Endothelial cell of umbilical vein (primary cell): ENCODE results near the gene SLC16A11. TPM values are rescaled to one million over a fixed set of nuclear protein-coding genes. Genes with fewer than 3 reads are reported as not detected.

Experiments
- BruUV-seq: library from RNA; stranded (reverse); fragments of 400-500 nt; replicated peaks from 2 replicates; lab custom pipeline; 2021; lab: Mats Ljungman, UMichigan
- CTCF ChIA-PET: fragments of 300-600, 350-600 bp; sonication (Branson Sonifier 250); formaldehyde crosslinking; loops from one replicate; lab custom pipeline; 2021; ENCODE audit warnings: antibody characterized with exemption, inconsistent platforms; lab: Charles Lee
- POLR2A ChIA-PET: fragments of 300-600, 350-600 bp; sonication (Branson Sonifier 250); formaldehyde crosslinking; loops from one replicate; lab custom pipeline; 2021; ENCODE audit warnings: antibody characterized with exemption, inconsistent platforms; lab: Charles Lee
- DNase-seq: peaks from one replicate; pipeline ENCODE4 v3.0.0-alpha.2; 2011; ENCODE audit warnings: low read depth, low spot score
- FAIRE-seq: peaks from 2 replicates; lab custom pipeline; 2011; peaks lifted over from hg19 to GRCh38; lab: Jason Lieb, UNC
- H2AFZ ChIP-seq: 2 replicates; pipeline ENCODE4 v1.6.0; 2012; ENCODE audit warnings: low read depth, low read length, control low read depth, inconsistent platforms
- H3K27ac ChIP-seq: 2 replicates; pipeline ENCODE4 v1.5.1; 2011; ENCODE audit warnings: low read depth, mild to moderate bottlenecking, control low read depth, low read length, moderate library complexity; ENCODE audit not compliant: insufficient read depth
- H3K27me3 ChIP-seq, 2 experiments: 2 replicates each; pipeline versions ENCODE4 v1.6.0 to v1.6.1; 2011; ENCODE audit warnings: low read length in 2 of 2, mixed read lengths in 1 of 2; ENCODE audit not compliant: control insufficient read depth in 2 of 2, insufficient read depth in 2 of 2
- H3K36me3 ChIP-seq, 2 experiments: 2 replicates in 1 of 2; 3 replicates in 1 of 2; pipeline ENCODE4 v1.5.1; 2011; ENCODE audit warnings: low read length in 2 of 2, mild to moderate bottlenecking in 1 of 2, moderate library complexity in 1 of 2; ENCODE audit not compliant: control insufficient read depth in 2 of 2, insufficient read depth in 2 of 2; ENCODE audit errors: extremely low read depth in 1 of 2
- H3K4me1 ChIP-seq: 3 replicates; pipeline ENCODE4 v1.5.1; 2011; ENCODE audit warnings: mild to moderate bottlenecking, low read length; ENCODE audit not compliant: control insufficient read depth, insufficient read depth; ENCODE audit errors: extremely low read depth
- H3K4me2 ChIP-seq: 2 replicates; pipeline ENCODE4 v1.6.1; 2011; ENCODE audit warnings: low read length, control low read depth, mixed read lengths; ENCODE audit not compliant: insufficient read depth
- H3K4me3 ChIP-seq, 3 experiments: fragments of 200-600 bp in 1 of 3; sonication (generic), shearing (Covaris generic) in 1 of 3; replicated peaks in 1 of 3; 2 replicates each; pipeline ENCODE4 v1.5.1; 2011 to 2016; ENCODE audit warnings: control low read depth in 3 of 3, low read length in 3 of 3, mild to moderate bottlenecking in 2 of 3, inconsistent platforms in 1 of 3, low read depth in 1 of 3, moderate library complexity in 1 of 3; ENCODE audit not compliant: insufficient read depth in 1 of 3
- H3K79me2 ChIP-seq: 2 replicates; pipeline ENCODE4 v1.6.0; 2012; ENCODE audit warnings: low read length, inconsistent platforms; ENCODE audit not compliant: control insufficient read depth, insufficient read depth
- H3K9ac ChIP-seq: replicated peaks from 2 replicates; pipeline ENCODE3; 2011; ENCODE audit warnings: low read length, control low read depth; ENCODE audit not compliant: insufficient read depth; ENCODE audit errors: extremely low read depth
- H3K9me1 ChIP-seq: replicated peaks from 3 replicates; pipeline ENCODE4 v1.6.0; 2011; ENCODE audit warnings: mild to moderate bottlenecking, low read length; ENCODE audit not compliant: control insufficient read depth, insufficient read depth; ENCODE audit errors: extremely low read depth
- H3K9me3 ChIP-seq: replicated peaks from 2 replicates; pipeline ENCODE4 v1.5.1; 2012; ENCODE audit warnings: low read length, inconsistent platforms; ENCODE audit not compliant: control insufficient read depth, insufficient read depth
- H4K20me1 ChIP-seq: replicated peaks from 2 replicates; pipeline ENCODE3; 2011; ENCODE audit warnings: mild to moderate bottlenecking, low read length; ENCODE audit not compliant: control insufficient read depth, insufficient read depth; ENCODE audit errors: extremely low read depth
- EZH2 ChIP-seq: IDR thresholded peaks from 2 replicates; pipeline ENCODE4 v1.6.1; 2012; ENCODE audit warnings: borderline replicate concordance, low read depth, mild to moderate bottlenecking, moderate library complexity, low read length, inconsistent platforms; ENCODE audit not compliant: severe bottlenecking
- FOS ChIP-seq: IDR thresholded peaks from 2 replicates; pipeline ENCODE4 v1.6.1; 2011; ENCODE audit warnings: mild to moderate bottlenecking, low read length, moderate library complexity, borderline replicate concordance; ENCODE audit not compliant: insufficient read depth
- GATA2 ChIP-seq: IDR thresholded peaks from 2 replicates; pipeline ENCODE4 v1.7.0; 2011; ENCODE audit warnings: low read depth, mild to moderate bottlenecking, moderate library complexity, mixed read lengths, low read length; ENCODE audit not compliant: insufficient read length, insufficient read depth
- JUN ChIP-seq: IDR thresholded peaks from 2 replicates; pipeline ENCODE4 v1.6.1; 2011; ENCODE audit warnings: borderline replicate concordance, low read depth; ENCODE audit not compliant: insufficient read length, insufficient read depth
- MYC ChIP-seq: IDR thresholded peaks from one replicate; pipeline ENCODE4 v1.6.1; 2011; ENCODE audit warnings: mild to moderate bottlenecking, low read depth, low read length
- POLR2A ChIP-seq: IDR thresholded peaks from 2 replicates; pipeline ENCODE4 v1.6.1; 2012; ENCODE audit warnings: low read depth, mild to moderate bottlenecking, control low read depth, low read length
- POLR2AphosphoS5 ChIP-seq: IDR thresholded peaks from 2 replicates; pipeline ENCODE4 v1.6.1; 2012; ENCODE audit warnings: low read depth, mild to moderate bottlenecking, control low read depth, low read length, moderate library complexity; ENCODE audit not compliant: insufficient read depth
- dilution Hi-C: fragments of 300-500 bp; cut with MboI; formaldehyde crosslinking; loops from one replicate; pipeline ENCODE4 v1.15.0; 2019; ENCODE audit warnings: low sequenced_read_pairs; ENCODE audit not compliant: extremely low pct_ligation_motif_present
- intact Hi-C: fragments of 100-400 bp; cut with micrococcal nuclease; formaldehyde crosslinking; loops from one replicate; pipeline ENCODE4 v1.10.0; 2022
- polyA plus RNA-seq, 4 experiments: library from polyadenylated mRNA; depleted of rRNA in 3 of 4; stranded (reverse) in 3 of 4; unstranded in 1 of 4; fragments of >200 nt; gene quantifications; 2 replicates each; pipeline versions ENCODE4 v1.2.1 to v1.2.3, GENCODE V29; 2011 to 2012; ENCODE audit warnings: missing spikeins in 1 of 4
- total RNA-seq: library from RNA; stranded (reverse); gene quantifications from 2 replicates; pipeline ENCODE4 v1.2.3, GENCODE V29; 2021
- TF ChIP-seq, protein P1 (sequence below), 2 donors: IDR thresholded peaks; 1 replicate in 1 of 2; 2 replicates in 1 of 2; pipeline ENCODE4 v1.5.1; 2011; ENCODE audit warnings: low read length in 2 of 2, mild to moderate bottlenecking in 2 of 2, moderate library complexity in 2 of 2, control low read depth in 1 of 2, inconsistent platforms in 1 of 2, low read depth in 1 of 2; ENCODE audit not compliant: insufficient read depth in 1 of 2; ENCODE audit errors: extremely low read depth in 1 of 2
- TF ChIP-seq, protein P2 (sequence below): IDR thresholded peaks from 2 replicates; pipeline ENCODE4 v1.6.1; 2011; ENCODE audit not compliant: insufficient read depth, insufficient read length

SLC16A11 gene
- total and polyA plus RNA-seq, 2 donors (not counting 3 experiments of a cell fraction or from before 2014, with no cell fraction given), result 0.95 to 1.4 TPM

DNA sequence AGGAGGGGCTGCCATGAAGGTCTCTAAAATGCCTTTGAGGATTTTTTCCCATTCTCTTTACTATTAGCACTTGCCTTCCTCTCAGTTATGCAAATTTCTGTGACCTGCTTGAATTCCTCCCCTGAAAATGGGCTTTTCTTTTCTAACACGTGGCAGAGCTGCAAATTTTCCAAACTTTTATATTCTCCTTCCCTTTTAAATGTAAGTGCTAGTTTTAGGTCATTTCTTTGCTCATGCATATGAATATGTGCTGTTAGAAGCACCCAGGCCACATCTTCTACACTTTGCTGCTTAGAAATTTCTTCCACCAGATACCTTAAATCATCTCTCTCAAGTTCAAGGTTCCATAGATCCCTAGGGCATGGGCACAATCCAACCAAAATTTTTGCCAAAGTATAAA lies 24.4 kb upstream of the SLC16A11 start:
- Histone ChIP-seq H3K27me3 (peaks cover 0 to 1% of the 10 kb centered on the region in 2 experiments), H3K27ac (no peak overlapping the region), H3K36me3 (no peaks in the 10 kb centered on the region), H3K4me3 (no peak overlapping the region), H2AFZ (no peak overlapping the region), H3K4me1 (peaks cover 3% of the 10 kb centered on the region), H3K9me3 (no peaks in the 10 kb centered on the region), H3K79me2 (no peaks in the 10 kb centered on the region), H3K9me1 (no peaks in the 10 kb centered on the region), H3K9ac (no peak overlapping the region), H3K4me2 (no peak overlapping the region), H4K20me1 (no peaks in the 10 kb centered on the region)
- DNase-seq (no peak), FAIRE-seq (no peak)
- dilution Hi-C loops (no loop called here), intact Hi-C loops (no loop called here)
- TF ChIP-seq, protein P1, sequence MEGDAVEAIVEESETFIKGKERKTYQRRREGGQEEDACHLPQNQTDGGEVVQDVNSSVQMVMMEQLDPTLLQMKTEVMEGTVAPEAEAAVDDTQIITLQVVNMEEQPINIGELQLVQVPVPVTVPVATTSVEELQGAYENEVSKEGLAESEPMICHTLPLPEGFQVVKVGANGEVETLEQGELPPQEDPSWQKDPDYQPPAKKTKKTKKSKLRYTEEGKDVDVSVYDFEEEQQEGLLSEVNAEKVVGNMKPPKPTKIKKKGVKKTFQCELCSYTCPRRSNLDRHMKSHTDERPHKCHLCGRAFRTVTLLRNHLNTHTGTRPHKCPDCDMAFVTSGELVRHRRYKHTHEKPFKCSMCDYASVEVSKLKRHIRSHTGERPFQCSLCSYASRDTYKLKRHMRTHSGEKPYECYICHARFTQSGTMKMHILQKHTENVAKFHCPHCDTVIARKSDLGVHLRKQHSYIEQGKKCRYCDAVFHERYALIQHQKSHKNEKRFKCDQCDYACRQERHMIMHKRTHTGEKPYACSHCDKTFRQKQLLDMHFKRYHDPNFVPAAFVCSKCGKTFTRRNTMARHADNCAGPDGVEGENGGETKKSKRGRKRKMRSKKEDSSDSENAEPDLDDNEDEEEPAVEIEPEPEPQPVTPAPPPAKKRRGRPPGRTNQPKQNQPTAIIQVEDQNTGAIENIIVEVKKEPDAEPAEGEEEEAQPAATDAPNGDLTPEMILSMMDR (IDR thresholded peaks at IDR 0.05; ENCODE audit: extremely low read depth in 1 of 2, insufficient read depth in 1 of 2, low read depth in 1 of 2, low read length in 2 of 2), result no peak
- TF ChIP-seq JUN (no peak), EZH2 (no peak), FOS (no peak), MYC (no peak), POLR2A (no peak), POLR2AphosphoS5 (no peak), GATA2 (no peak)
- TF ChIP-seq, protein P2, sequence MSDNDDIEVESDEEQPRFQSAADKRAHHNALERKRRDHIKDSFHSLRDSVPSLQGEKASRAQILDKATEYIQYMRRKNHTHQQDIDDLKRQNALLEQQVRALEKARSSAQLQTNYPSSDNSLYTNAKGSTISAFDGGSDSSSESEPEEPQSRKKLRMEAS, result no peak
- POLR2A ChIA-PET, result no interaction called here
- BruUV-seq, result no TSS peak
- CTCF ChIA-PET, result no interaction called here
